ENCODE results near the gene CTNNA3.

CTNNA3 gene

DNA sequence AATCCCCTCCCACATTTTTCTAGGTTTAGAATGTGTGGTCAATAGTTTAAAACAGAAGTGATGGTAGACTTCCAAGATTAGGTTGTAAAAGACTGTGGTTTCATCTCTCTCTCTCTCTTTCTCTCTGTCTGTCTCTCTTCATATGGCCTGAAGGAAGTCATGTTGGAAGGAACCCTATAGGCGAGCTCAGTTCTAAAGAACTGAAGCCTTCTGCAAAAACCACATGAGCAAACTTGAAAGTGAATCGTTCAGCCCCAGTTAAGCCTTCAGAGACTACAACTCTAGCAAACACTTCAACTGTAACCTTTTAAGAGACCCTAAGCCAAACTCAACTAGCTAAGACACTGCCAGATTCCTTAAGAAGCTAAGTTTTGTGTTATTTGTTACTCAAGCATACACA is 1477.7 kb downstream of the CTNNA3 start:
- TF ChIP-seq, protein P1, sequence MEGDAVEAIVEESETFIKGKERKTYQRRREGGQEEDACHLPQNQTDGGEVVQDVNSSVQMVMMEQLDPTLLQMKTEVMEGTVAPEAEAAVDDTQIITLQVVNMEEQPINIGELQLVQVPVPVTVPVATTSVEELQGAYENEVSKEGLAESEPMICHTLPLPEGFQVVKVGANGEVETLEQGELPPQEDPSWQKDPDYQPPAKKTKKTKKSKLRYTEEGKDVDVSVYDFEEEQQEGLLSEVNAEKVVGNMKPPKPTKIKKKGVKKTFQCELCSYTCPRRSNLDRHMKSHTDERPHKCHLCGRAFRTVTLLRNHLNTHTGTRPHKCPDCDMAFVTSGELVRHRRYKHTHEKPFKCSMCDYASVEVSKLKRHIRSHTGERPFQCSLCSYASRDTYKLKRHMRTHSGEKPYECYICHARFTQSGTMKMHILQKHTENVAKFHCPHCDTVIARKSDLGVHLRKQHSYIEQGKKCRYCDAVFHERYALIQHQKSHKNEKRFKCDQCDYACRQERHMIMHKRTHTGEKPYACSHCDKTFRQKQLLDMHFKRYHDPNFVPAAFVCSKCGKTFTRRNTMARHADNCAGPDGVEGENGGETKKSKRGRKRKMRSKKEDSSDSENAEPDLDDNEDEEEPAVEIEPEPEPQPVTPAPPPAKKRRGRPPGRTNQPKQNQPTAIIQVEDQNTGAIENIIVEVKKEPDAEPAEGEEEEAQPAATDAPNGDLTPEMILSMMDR (IDR thresholded peaks at IDR 0.05), result no peak
- no peaks in the 10 kb centered on the region for H3K27me3 ChIP-seq
- H3K36me3 ChIP-seq, result no peaks in the 10 kb centered on the region
- no peak overlapping the region for H3K4me3 ChIP-seq (ENCODE audit: low read depth in 1 of 2, low read length in 1 of 2)
- no peaks in the 10 kb centered on the region for H3K4me1 ChIP-seq (ENCODE audit: control insufficient read depth in 1 of 2, insufficient read depth in 1 of 2, low read depth in 1 of 2, low read length in 1 of 2)
- no peaks in the 10 kb centered on the region for H3K9me3 ChIP-seq
- no peak overlapping the region for H3K27ac ChIP-seq

DNA sequence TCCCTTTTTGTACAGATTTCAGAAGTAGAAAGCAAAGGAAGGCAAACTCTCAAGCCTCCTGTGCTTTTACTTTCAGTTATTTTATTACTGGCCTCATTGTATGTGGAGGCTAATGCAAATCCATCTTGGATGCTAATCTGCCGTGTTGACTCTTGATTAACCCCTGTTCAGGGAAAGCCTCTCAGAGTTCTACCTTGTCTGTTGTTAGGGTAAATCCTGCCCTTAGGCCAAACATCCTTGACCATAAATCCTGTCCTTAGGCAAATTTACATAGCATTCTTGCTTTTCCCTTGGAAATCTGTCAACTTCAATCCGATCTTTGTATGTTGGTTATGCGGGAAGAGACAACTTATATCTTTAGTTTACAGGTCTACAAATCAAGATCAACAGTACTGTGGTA is 1480.1 kb downstream of the CTNNA3 start:
- Histone ChIP-seq H3K9me3 (no peaks in the 10 kb centered on the region), H3K4me1 (ENCODE audit: control insufficient read depth in 1 of 2, insufficient read depth in 1 of 2, low read depth in 1 of 2, low read length in 1 of 2) (no peaks in the 10 kb centered on the region), H3K4me3 (ENCODE audit: low read depth in 1 of 2, low read length in 1 of 2) (no peak overlapping the region), H3K27ac (no peak overlapping the region), H3K36me3 (no peaks in the 10 kb centered on the region), H3K27me3 (no peaks in the 10 kb centered on the region)
- TF ChIP-seq, protein P1 (IDR thresholded peaks at IDR 0.05), result no peak

DNA sequence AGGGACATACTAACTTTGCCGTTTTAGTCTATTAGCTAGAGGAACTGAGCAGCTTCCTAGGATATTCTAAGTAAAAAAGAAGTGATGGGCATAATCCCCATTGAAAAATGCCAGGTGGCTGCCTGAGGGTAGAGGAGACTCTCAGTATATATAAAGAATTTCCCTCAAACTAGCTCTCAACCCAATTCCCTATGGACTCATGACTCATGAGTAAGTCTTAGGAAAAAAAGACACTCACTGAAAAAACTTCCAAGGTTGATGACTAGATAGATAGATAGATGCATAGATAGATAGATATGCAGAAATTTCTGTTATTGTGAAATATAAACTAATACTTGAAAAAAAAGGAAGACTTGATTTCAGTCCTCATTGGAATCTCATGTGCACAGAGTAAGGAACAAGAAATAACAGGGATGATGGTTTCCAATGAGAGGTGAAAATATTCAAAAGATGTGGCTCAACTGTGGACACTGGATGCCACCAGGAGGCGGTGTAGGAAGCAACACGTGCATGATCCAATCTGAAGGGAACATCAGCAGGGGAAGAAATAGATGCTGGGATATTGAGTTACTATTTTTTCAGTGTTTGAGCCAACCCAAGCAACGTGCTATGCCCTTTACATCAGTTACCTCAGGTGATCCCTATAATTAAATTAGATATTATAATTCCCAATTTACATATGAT is 1481.1 kb downstream of the CTNNA3 start:
- no peak overlapping the region for H3K4me3 ChIP-seq (ENCODE audit: low read depth in 1 of 2, low read length in 1 of 2)
- TF ChIP-seq, protein P1 (IDR thresholded peaks at IDR 0.05), result no peak
- no peaks in the 10 kb centered on the region for H3K4me1 ChIP-seq (ENCODE audit: control insufficient read depth in 1 of 2, insufficient read depth in 1 of 2, low read depth in 1 of 2, low read length in 1 of 2)
- no peaks in the 10 kb centered on the region for H3K27me3 ChIP-seq
- no peaks in the 10 kb centered on the region for H3K36me3 ChIP-seq
- H3K9me3 ChIP-seq, result no peaks in the 10 kb centered on the region
- H3K27ac ChIP-seq, result no peak overlapping the region

DNA sequence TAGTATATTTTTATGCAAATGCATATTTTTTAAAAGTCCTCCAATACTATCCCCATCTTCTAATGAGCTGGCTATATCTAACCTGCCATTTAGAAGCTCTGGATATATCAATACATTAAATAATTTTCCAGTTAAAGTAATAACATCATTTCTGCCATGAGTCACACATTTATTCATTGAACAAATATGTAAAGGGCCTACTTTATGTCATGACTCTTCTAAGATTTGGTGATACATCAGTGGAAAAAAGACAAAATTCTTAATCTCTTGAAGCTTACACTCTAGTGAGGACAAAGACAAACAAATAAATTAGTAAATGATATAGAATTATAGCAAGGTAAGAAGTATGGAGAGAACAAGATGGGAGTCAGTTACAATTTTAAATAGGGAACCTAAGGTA is 1487.0 kb downstream of the CTNNA3 start:
- no peaks in the 10 kb centered on the region for H3K27me3 ChIP-seq
- H3K36me3 ChIP-seq, result no peaks in the 10 kb centered on the region
- no peaks in the 10 kb centered on the region for H3K4me1 ChIP-seq (ENCODE audit: control insufficient read depth in 1 of 2, insufficient read depth in 1 of 2, low read depth in 1 of 2, low read length in 1 of 2)
- no peak overlapping the region for H3K27ac ChIP-seq
- TF ChIP-seq, protein P1 (IDR thresholded peaks at IDR 0.05), result no peak
- no peaks in the 10 kb centered on the region for H3K9me3 ChIP-seq
- no peak overlapping the region for H3K4me3 ChIP-seq (ENCODE audit: low read depth in 1 of 2, low read length in 1 of 2)

DNA sequence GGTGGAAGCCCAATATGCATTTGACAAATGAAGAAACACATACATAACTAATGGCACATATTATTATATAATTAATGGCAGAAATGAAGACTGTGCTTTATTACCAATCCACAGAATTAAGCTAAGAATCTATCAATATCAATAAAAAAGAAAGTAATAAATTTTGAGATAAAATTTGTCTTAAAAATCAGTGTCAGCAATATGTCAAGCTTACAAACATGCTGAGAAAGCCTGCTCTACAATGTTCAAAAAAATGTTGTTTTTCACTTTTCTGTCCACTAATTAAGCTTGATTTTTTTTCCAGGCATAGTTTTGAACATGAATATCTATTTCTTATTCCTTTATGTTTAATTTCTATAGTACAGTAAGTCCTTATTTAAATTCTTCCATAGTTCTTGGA is 1491.2 kb downstream of the CTNNA3 start:
- Histone ChIP-seq H3K36me3 (no peaks in the 10 kb centered on the region), H3K4me1 (ENCODE audit: control insufficient read depth in 1 of 2, insufficient read depth in 1 of 2, low read depth in 1 of 2, low read length in 1 of 2) (no peaks in the 10 kb centered on the region), H3K4me3 (ENCODE audit: low read depth in 1 of 2, low read length in 1 of 2) (no peak overlapping the region), H3K27me3 (no peaks in the 10 kb centered on the region), H3K27ac (no peak overlapping the region), H3K9me3 (no peaks in the 10 kb centered on the region)
- TF ChIP-seq, protein P1 (IDR thresholded peaks at IDR 0.05), result no peak
